Measurements from ENCODE around the gene LARGE1.

The LARGE1 gene

DNA sequence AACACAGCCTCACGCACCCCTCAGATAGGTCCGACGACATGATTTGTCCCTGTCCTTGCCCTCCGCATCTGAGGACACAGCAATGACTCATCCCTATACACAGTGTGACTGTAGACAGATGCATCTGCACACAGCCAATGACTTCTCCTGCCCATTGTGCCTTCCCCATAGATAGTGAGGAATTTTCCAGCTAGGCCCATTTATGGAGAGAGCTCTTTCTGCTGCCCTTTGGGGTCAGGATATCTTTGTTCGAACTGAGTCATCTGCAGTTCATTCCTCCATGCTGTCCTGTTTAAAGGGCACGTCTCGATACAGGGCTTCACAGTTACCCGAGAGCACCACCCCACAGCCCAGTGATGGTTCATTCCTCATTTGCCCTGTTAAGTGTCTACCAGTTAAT is 96.7 kb downstream of the LARGE1 start:
- H3K27ac ChIP-seq (ENCODE audit: low read length): no peak overlapping the region
- no peaks in the 10 kb centered on the region for H3K27me3 ChIP-seq (ENCODE audit: insufficient read depth, low read length, poor library complexity)
- no peak for DNase-seq
- no peaks in the 10 kb centered on the region for H3K4me1 ChIP-seq (ENCODE audit: insufficient read depth, low read length)
- no peak overlapping the region for H3K4me3 ChIP-seq (ENCODE audit: low read depth in 1 of 2, low read length in 2 of 2)
- no peak for TF ChIP-seq EZH2 (IDR thresholded peaks at IDR 0.05; ENCODE audit: borderline replicate concordance, low read depth, low read length, severe bottlenecking)
- no peak for TF ChIP-seq CTCF (IDR thresholded peaks at IDR 0.05; ENCODE audit: borderline replicate concordance, extremely low read depth, low read length, poor library complexity, severe bottlenecking)
- H3K9me3 ChIP-seq (ENCODE audit: insufficient read depth, low read length, severe bottlenecking): no peaks in the 10 kb centered on the region
- H3K36me3 ChIP-seq (ENCODE audit: insufficient read depth, low read length): no peaks in the 10 kb centered on the region
- H4K20me1 ChIP-seq (ENCODE audit: insufficient read depth, low read length): no peaks in the 10 kb centered on the region
- no peaks in the 10 kb centered on the region for H3K79me2 ChIP-seq (ENCODE audit: insufficient read depth, low read length)
- H3K9ac ChIP-seq (ENCODE audit: low read depth, low read length): no peak overlapping the region
- H2AFZ ChIP-seq (ENCODE audit: low read depth, low read length): no peak overlapping the region
- ATAC-seq (ENCODE audit: insufficient read depth, low read depth): no peak
- no peak overlapping the region for H3K4me2 ChIP-seq (ENCODE audit: insufficient read depth, low read length)

- no peak overlapping the region for H3K4me3 ChIP-seq (ENCODE audit: low read depth in 1 of 2, low read length in 2 of 2)
- ATAC-seq (ENCODE audit: insufficient read depth, low read depth) (no peak), DNase-seq (no peak)
- no peak overlapping the region for H3K4me2 ChIP-seq (ENCODE audit: insufficient read depth, low read length)
- no peak overlapping the region for H3K27ac ChIP-seq (ENCODE audit: low read length)
- no peaks in the 10 kb centered on the region for H3K36me3 ChIP-seq (ENCODE audit: insufficient read depth, low read length)
- no peaks in the 10 kb centered on the region for H3K27me3 ChIP-seq (ENCODE audit: insufficient read depth, low read length, poor library complexity)
- H3K9ac ChIP-seq (ENCODE audit: low read depth, low read length): no peak overlapping the region
- no peaks in the 10 kb centered on the region for H3K9me3 ChIP-seq (ENCODE audit: insufficient read depth, low read length, severe bottlenecking)
- TF ChIP-seq CTCF (IDR thresholded peaks at IDR 0.05; ENCODE audit: borderline replicate concordance, extremely low read depth, low read length, poor library complexity, severe bottlenecking) (no peak), EZH2 (IDR thresholded peaks at IDR 0.05; ENCODE audit: borderline replicate concordance, low read depth, low read length, severe bottlenecking) (no peak)
- H4K20me1 ChIP-seq (ENCODE audit: insufficient read depth, low read length): no peaks in the 10 kb centered on the region
- H2AFZ ChIP-seq (ENCODE audit: low read depth, low read length): no peak overlapping the region
- no peaks in the 10 kb centered on the region for H3K4me1 ChIP-seq (ENCODE audit: insufficient read depth, low read length)
- H3K79me2 ChIP-seq (ENCODE audit: insufficient read depth, low read length): no peaks in the 10 kb centered on the region
Observed at GRCh38 chr22:33821290-33821689, 99.0 kb downstream of the LARGE1 start.

DNA sequence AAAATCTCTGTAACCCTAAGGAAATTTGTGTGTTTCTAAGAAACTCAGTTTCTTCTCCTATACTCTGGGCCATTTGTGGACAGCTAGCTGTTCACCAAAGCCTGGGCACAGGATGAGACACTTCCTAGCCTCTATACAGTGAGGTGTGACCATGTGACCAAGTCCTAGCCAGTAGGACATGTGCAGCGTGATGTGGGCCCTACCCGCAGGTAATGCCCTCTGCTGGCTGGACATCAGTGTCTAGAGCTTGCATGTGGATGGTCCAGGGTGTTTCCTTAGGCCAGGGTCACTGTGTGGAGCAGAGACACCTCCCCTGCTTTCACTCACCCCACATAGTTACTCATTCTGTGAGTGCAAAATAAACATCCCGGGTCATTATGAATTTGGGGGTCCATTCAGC is 100.5 kb downstream of the LARGE1 start:
- Histone ChIP-seq H4K20me1 (ENCODE audit: insufficient read depth, low read length) (no peaks in the 10 kb centered on the region), H2AFZ (ENCODE audit: low read depth, low read length) (no peak overlapping the region), H3K79me2 (ENCODE audit: insufficient read depth, low read length) (no peaks in the 10 kb centered on the region), H3K4me3 (ENCODE audit: low read depth in 1 of 2, low read length in 2 of 2) (no peak overlapping the region), H3K4me2 (ENCODE audit: insufficient read depth, low read length) (no peak overlapping the region), H3K36me3 (ENCODE audit: insufficient read depth, low read length) (no peaks in the 10 kb centered on the region), H3K27ac (ENCODE audit: low read length) (no peak overlapping the region), H3K4me1 (ENCODE audit: insufficient read depth, low read length) (no peaks in the 10 kb centered on the region), H3K27me3 (ENCODE audit: insufficient read depth, low read length, poor library complexity) (no peaks in the 10 kb centered on the region), H3K9me3 (ENCODE audit: insufficient read depth, low read length, severe bottlenecking) (no peaks in the 10 kb centered on the region), H3K9ac (ENCODE audit: low read depth, low read length) (no peak overlapping the region)
- no peak for DNase-seq
- TF ChIP-seq EZH2 (IDR thresholded peaks at IDR 0.05; ENCODE audit: borderline replicate concordance, low read depth, low read length, severe bottlenecking): no peak
- no peak for TF ChIP-seq CTCF (IDR thresholded peaks at IDR 0.05; ENCODE audit: borderline replicate concordance, extremely low read depth, low read length, poor library complexity, severe bottlenecking)
- ATAC-seq (ENCODE audit: insufficient read depth, low read depth): no peak

Data from DND-41 (cell line).